K562 treated with DMSO at 1 percent for 48 hours (cell line): Measurements from ENCODE around the gene LPA. TPM values are rescaled to one million over a fixed set of nuclear protein-coding genes. Genes with fewer than 3 reads are reported as not detected.

Experiments used
- total RNA-seq: library from RNA; unstranded; fragments of 300-600 nt; gene quantifications from 2 replicates; pipeline ENCODE4 v1.2.3, GENCODE V29; 2022; ENCODE audit warnings: low replicate concordance; ENCODE audit errors: extremely low read depth

Gene LPA, protein sequence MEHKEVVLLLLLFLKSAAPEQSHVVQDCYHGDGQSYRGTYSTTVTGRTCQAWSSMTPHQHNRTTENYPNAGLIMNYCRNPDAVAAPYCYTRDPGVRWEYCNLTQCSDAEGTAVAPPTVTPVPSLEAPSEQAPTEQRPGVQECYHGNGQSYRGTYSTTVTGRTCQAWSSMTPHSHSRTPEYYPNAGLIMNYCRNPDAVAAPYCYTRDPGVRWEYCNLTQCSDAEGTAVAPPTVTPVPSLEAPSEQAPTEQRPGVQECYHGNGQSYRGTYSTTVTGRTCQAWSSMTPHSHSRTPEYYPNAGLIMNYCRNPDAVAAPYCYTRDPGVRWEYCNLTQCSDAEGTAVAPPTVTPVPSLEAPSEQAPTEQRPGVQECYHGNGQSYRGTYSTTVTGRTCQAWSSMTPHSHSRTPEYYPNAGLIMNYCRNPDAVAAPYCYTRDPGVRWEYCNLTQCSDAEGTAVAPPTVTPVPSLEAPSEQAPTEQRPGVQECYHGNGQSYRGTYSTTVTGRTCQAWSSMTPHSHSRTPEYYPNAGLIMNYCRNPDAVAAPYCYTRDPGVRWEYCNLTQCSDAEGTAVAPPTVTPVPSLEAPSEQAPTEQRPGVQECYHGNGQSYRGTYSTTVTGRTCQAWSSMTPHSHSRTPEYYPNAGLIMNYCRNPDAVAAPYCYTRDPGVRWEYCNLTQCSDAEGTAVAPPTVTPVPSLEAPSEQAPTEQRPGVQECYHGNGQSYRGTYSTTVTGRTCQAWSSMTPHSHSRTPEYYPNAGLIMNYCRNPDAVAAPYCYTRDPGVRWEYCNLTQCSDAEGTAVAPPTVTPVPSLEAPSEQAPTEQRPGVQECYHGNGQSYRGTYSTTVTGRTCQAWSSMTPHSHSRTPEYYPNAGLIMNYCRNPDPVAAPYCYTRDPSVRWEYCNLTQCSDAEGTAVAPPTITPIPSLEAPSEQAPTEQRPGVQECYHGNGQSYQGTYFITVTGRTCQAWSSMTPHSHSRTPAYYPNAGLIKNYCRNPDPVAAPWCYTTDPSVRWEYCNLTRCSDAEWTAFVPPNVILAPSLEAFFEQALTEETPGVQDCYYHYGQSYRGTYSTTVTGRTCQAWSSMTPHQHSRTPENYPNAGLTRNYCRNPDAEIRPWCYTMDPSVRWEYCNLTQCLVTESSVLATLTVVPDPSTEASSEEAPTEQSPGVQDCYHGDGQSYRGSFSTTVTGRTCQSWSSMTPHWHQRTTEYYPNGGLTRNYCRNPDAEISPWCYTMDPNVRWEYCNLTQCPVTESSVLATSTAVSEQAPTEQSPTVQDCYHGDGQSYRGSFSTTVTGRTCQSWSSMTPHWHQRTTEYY (N-terminal part only)
- total RNA-seq: not detected in 2 replicates

DNA sequence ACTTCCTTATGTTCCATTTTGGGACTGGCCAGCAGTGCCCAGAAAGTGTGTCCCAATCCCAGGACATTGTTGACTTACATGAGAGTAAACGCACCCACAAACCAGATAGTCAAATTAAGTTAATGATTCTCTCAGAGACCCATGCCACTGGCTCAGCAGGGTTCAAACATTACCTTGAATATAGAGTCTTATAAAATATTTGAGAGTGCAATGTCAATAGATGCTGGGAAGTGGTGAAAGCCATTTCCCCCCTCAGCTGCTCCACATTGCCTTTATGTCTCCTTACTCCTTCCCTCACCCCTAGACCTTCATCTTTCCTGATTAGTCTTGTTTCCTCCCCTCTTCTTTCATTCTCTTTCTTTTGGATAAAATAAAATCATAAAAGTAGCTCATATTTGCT lies at the start of gene LPA:
Gene LPA (minus strand): TSS at position 78 of the 400 bp plus-strand sequence. CDS start 61 bp downstream, at position 17.

DNA sequence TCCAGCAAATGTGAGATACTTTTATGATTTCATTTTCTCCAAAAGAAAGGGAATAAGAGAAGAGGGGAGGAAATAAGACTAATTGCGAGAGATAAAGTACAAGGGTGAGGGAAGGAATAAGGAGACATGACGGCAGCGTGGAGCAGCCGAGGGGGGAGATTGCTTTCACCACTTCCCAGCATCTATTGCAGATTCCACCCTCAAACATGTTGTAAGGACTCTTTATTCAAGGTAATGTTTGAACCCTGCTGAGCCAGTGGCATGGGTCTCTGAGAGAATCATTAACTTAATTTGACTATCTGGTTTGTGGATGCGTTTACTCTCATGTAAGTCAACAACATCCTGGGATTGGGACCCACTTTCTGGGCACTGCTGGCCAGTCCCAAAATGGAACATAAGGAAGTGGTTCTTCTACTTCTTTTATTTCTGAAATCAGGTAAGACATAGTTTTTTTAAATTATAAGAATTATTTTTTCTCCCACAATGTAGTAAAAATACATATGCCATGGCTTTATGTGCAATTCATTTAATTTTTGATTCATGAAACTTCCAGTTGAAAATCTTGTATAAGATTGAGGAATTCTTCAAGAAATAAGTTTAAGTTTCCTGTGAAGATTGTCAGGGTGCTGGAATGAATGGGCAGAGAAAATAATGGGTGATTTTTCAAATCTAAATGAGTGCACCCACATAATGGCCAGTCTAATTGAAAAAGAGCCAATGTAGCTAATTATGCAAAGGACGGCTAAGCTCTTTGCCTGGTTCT lies 38.0 kb upstream of the LPA start, which contains the start of gene PLG:
Gene PLG (plus strand): TSS at position 327 of the 763 bp plus-strand sequence. CDS start 61 bp downstream, at position 388.

Other genes starting within 250 kb of the LPA start
- not detected in 2 replicates for gene PLG, start 38.0 kb upstream of the LPA start, total RNA-seq